Activated CD8-positive, alpha-beta memory T cell treated with anti-CD3 and anti-CD28 coated beads, Interleukin-2, amount 50 U/mL, for 48 hours (primary cell): Measurements from ENCODE around the gene KRTAP10-12.

Experiments
- DNase-seq: peaks from one replicate; pipeline ENCODE4 v3.0.0-alpha.2; 2020

Gene KRTAP10-12

DNA sequence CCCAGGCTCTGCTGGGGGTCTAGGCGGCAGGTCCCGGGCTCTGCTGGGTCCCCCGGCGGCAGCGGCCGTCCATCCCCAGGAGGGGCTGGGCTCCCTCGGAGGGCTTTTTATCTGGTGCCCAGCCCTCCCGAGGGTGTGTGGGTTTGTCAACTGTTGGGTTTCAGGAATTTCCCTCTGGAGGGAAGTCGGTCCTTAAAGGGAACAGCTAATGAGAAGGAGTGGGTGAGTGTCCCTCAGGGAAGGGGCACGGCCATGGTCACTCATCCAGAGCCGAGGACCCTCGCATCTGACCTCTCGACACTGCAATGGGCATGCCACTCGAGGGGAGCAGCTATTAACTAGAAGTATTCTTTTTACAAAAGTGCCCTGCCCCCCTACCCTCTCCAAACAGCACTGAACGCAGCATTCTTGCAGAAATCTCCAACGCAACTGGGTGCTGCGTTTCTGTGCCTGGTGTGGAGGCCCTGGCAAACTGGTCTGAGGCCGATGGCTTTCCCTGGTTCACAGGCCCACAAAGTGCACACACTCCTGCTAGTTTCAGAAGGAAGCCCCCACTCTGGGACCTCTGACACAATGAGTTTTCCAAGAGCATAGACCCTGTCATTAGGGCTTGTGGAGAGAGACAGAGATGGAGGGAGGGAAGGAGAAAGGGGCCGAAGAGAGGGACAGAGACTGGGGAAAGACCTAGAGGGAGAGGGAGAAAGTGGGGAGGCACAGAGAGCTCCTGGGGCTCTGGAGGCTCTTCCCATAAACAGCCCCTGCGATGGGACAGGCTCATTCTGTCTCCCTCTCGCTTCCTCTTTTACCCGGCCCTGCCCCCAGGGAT lies 15.4 kb downstream of the KRTAP10-12 start:
- peak; percentile 43 for DNase-seq

- DNase-seq: peak; percentile 23
Measured at GRCh38 chr21:44713130-44713529, 16.2 kb downstream of the KRTAP10-12 start.

GRCh38 chr21:44713846-44714245 lies 16.9 kb downstream of the KRTAP10-12 start:
- DNase-seq: peak; percentile 25

GRCh38 chr21:44714905-44715304 lies 17.9 kb downstream of the KRTAP10-12 start:
- peak; percentile 29 for DNase-seq

GRCh38 chr21:44716984-44717383 lies 20.0 kb downstream of the KRTAP10-12 start:
- DNase-seq: no peak

- DNase-seq: no peak
Measured at GRCh38 chr21:44718093-44718492, 21.1 kb downstream of the KRTAP10-12 start.

GRCh38 chr21:44718571-44718970 lies 21.6 kb downstream of the KRTAP10-12 start:
- DNase-seq: no peak

DNA sequence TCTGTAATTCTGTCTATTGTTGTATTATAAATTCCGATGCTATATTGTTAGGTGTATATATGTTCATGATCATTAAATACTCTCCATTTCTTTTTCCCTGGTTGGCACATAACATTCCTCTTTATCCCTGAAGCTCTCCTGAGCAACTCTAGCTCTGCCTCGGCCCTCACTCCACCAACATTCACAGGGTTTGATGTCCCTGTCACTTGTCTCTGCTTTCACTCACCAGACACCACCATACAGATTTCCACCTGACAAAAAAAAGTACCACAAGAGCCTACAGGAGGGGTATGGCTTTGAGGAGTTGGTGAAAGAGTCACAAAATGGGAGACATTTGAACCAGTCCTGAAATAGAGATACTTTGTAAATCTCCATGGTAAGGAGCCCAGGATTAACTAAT lies 23.2 kb downstream of the KRTAP10-12 start:
- DNase-seq: no peak

DNA sequence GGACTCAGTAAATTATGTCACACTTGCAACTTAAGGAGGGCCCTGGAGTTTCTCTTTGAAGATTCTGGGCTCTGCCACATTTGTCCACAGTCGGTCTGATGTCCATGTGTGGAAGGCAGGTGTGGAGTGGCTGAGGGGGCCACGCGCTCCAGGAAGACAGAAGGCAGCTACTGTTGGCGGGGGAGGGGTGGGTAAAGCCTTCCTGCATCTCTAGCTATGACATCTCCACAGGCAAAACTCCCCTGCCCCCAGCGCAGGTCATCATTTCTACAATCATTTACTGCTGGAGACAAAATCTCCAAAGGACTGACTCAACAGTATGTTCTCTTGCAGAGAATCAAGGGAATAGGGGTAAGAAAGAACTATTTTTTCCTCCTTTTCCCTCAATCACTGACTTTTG lies 25.8 kb downstream of the KRTAP10-12 start:
- no peak for DNase-seq

GRCh38 chr21:44723177-44724131 lies 26.5 kb downstream of the KRTAP10-12 start:
- DNase-seq: no peak

- DNase-seq: no peak
Measured at GRCh38 chr21:44724196-44724595, 27.2 kb downstream of the KRTAP10-12 start.

DNA sequence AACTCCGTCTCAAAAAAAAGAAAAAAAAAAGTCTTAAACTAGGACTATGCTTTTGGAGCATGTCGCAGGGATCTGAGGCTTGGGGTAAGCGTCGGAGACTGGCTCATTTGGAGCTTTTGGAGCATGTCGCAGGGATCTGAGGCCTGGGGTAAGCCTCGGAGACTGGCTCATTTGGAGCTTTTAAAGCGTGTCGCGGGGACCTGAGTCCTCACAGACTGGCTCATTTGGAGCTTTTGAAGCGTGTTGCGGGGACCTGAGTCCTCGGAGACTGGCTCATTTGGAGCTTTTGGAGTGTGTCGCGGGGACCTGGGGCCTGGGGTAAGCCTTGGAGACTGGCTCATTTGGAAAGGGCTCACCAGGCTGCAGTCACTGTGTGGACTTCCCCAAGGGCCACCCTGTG lies 28.0 kb downstream of the KRTAP10-12 start:
- no peak for DNase-seq

DNA sequence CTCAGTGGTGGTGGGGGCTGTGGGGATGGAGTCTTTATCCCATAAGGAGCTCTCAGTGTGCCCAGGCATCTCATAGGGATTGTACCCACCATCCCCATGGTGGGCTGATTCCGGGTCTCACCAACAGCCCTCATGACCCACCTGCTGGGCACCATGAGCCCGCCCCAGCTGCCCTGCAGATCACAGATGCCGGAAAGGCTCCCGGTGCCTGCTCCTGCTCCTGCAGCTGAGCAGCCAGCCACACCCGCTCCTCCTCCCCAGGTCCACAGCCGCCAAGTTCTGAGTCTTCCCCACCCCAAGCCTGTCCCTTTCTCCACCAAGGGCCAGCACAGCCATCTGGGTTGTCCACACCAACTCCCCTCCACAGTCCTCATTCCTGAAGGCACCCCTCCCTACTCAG lies 29.9 kb downstream of the KRTAP10-12 start:
- no peak for DNase-seq

- no peak for DNase-seq
Measured at GRCh38 chr21:44727321-44727720, 30.3 kb downstream of the KRTAP10-12 start.

GRCh38 chr21:44727757-44728156 lies 30.8 kb downstream of the KRTAP10-12 start:
- DNase-seq: no peak

GRCh38 chr21:44728716-44729115 lies 31.7 kb downstream of the KRTAP10-12 start:
- DNase-seq: no peak

GRCh38 chr21:44729336-44730027 lies 32.5 kb downstream of the KRTAP10-12 start:
- no peak for DNase-seq

DNA sequence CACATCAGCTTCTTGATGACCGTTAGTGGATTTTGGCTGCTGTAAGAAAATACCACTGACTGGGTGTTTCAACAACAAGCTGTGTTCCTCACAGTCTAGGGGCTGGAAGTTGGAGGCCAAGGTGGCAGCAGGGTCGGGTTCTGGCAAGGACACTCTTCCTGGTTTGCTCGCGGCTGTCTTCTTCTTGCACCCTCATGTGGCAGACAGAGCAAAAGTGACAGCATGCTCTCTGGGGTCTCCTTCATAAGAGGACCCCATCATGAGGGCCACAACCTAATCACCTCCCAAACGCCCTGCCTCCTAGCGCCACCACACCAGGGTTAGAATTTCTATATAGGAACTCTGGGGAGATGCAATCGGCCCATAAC lies 33.0 kb downstream of the KRTAP10-12 start:
- DNase-seq: no peak

GRCh38 chr21:44730951-44731579 lies 34.1 kb downstream of the KRTAP10-12 start:
- no peak for DNase-seq

DNA sequence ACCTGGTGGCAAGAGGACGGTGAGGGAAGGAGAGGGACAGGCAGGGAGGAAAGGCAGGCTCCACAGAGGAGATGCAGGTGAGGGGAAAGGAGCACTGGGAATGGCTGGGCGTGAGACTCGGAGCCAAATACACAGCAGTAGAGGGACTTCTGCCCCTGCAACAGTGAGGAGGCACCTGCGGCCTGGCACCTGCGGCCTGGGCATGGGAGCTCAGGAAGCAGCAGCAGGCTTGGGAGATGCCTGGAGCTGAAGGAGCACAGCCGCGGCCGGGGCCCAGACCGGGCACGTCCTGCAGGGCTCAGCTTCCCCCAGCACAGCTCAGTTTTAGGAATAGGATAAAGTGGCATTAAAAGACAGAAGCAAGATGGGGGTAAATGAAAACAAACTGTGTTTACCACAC lies 35.3 kb downstream of the KRTAP10-12 start:
- no peak for DNase-seq

GRCh38 chr21:44732956-44733355 lies 36.0 kb downstream of the KRTAP10-12 start:
- DNase-seq: no peak

GRCh38 chr21:44734026-44734745 lies 37.2 kb downstream of the KRTAP10-12 start:
- DNase-seq: no peak
